ENCODE measurements around the gene STK36.
"Not testable (repeated sequence)": the region's sequence is repeated elsewhere in the genome, so short reads cannot be mapped to it uniquely, and the experiment has no call there.

STK36 gene

GRCh38 chr2:218662827-218663226 lies 9.1 kb upstream of the STK36 start:
- no peak for DNase-seq (ENCODE audit: low read depth in 2 of 2)

DNA sequence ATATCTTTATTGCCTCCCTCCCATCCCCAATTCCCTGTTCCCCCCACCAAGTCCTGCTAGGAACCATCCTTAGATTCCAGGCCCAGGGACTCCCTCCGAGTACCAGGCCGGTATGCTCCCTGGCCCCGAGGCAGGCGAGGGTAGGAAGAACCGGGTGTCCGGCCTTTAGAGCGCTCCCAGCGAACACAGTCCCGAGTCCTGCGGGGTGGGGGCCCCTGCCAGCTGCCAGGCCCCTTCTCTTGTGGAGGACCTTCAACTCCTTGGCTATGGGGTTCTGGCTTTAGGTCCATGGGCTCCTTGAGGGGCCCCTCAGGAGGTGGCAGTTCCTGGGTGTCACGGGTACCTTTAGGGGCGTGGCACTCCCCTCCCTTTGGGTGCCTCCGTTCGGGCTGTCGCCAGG lies 8.0 kb upstream of the STK36 start:
- no peak for DNase-seq (ENCODE audit: low read depth in 2 of 2)

DNA sequence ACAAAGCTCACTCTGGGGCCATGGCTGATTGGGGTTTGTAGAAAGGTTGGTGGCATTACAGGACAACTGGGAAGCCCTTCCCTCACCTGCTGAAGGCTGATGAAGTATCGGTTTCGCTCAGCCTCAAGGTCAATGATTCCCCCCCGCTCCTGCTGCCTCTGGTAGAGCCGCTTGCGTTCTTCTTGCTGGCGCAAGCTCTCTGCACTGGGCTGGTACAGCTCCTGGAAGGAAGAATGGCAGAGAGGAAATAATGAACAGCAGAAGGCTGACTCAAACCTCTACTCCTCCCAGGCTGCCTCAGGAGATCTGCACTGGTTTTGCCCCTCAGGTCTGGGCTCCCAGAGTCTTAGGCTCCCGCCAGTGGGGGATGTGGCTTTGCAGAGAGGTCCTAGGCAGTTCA lies 7.2 kb upstream of the STK36 start:
- DNase-seq (ENCODE audit: low read depth in 2 of 2), result no peak

- no peak for DNase-seq (ENCODE audit: low read depth in 2 of 2)
These were observed 711 bp upstream of the STK36 start for GRCh38 chr2:218671097-218671653.

GRCh38 chr2:218679119-218679518 lies 7.2 kb downstream of the STK36 start:
- DNase-seq (ENCODE audit: low read depth in 2 of 2), result no peak

DNA sequence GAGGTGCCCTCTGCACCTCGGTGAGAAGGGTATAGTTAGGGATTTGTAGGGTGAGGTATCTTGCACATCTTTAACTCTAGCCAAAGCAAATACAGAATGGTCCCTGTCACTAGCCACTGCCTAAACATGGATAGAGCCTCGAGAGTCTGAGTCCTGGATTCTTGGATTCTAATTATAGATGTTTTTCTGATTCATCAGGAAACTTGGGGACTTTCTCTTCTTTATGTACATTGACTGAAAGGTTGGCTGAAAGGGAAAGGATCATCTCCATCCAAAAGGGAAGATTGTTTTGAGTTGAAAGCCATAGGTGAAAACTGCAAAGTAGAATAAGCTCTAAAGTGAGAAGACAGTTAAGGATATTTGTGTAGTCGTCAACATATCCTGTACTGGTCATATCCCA lies 8.2 kb downstream of the STK36 start:
- DNase-seq (ENCODE audit: low read depth in 2 of 2), result no peak

DNA sequence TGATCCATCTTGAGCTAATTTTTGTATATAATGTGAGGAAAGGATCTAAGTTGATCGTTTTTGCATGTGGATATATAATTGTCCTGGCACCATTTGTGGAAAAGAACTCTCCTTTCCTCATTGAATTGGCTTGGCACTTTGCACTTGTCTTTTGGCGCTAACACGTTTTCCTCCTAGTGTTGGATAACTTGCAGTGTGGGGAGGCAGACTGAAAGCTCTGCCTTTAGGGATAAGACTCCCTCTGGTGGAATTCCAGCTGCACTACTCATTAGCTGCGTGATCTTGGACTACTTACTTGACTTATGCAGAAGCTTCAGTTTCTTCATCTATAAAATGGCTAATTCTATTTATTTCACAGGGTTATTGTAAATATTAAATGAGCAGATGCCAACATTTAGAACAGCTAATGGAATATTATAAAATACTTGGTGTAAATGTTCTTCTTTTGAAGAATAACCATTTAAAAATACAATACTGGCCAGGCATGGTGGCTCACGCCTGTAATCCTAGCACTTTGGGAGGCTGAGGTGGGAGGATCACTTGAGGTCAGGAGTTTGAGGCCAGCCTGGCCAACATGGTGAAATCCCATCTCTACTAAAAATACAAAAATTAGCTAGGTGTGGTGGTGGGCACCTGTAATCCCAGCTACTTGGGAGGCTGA lies 15.6 kb downstream of the STK36 start:
- not testable (repeated sequence) for DNase-seq (ENCODE audit: low read depth in 2 of 2)

DNA sequence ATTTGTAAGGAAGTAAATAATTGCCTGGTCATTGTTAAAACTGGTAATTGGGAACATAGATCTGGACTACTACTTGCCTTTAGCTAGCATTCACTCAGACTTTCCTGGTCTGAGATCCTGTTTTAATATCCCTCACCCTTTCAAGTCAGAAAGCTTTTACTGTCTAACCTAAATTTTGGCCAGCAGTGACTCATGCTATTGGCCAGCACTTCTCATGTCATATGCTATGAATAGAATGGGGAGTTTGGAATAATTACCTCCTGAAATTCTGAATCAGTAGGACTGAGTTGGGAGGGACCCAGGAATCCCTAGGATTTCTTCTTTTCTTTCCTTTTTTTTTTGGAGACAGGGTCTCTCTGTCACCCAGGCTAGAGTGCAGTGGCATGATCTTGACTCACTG lies 19.3 kb downstream of the STK36 start:
- no peak for DNase-seq (ENCODE audit: low read depth in 2 of 2)

- no peak for DNase-seq (ENCODE audit: low read depth in 2 of 2)
These were observed 22.7 kb downstream of the STK36 start for GRCh38 chr2:218694405-218695145.

- DNase-seq (ENCODE audit: low read depth in 2 of 2), result no peak
These were observed 27.0 kb downstream of the STK36 start for GRCh38 chr2:218698885-218699284.

GRCh38 chr2:218701806-218702205 lies 29.9 kb downstream of the STK36 start:
- no peak for DNase-seq (ENCODE audit: low read depth in 2 of 2)

DNA sequence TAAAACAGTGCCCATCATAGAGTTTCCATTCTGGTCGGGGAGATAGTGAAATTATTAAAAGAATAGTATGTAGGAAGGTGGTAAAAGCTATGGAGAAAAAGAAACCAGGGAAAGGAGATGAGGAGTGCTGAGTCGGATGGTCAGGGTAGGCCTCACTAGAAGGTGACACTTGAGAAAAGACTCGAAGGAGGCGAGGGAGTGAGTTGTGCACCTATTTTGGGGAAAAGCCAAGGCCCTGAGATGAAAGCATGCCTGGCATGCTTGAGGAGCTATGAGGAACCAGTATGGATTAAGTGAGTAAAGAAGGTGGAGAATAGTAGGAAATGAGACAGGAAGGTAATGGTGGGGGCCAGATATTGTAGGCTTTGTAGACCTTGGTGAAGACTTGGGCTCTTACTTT lies 31.5 kb downstream of the STK36 start:
- no peak for DNase-seq (ENCODE audit: low read depth in 2 of 2)

DNA sequence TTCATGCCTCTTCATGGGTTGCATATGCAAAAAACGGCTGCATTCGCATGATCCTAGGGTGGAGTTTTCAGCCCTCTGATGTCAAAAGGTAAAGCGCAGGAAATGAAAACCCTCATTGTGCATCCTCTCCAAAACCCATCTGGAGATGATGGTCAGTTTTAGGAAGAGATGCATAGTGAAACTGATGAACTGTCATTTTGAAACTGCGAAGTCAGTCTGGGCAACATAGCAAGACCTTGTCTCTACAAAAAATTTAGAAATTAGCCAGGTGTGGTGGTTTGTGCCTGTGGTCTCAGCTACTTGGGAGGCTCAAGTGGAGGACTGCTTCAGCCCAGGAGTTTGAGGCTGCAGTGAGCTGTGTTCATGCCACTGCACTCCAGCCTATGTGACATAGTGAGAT lies 36.2 kb downstream of the STK36 start:
- no peak for DNase-seq (ENCODE audit: low read depth in 2 of 2)

GRCh38 chr2:218709908-218710307 lies 38.0 kb downstream of the STK36 start:
- no peak for DNase-seq (ENCODE audit: low read depth in 2 of 2)

DNA sequence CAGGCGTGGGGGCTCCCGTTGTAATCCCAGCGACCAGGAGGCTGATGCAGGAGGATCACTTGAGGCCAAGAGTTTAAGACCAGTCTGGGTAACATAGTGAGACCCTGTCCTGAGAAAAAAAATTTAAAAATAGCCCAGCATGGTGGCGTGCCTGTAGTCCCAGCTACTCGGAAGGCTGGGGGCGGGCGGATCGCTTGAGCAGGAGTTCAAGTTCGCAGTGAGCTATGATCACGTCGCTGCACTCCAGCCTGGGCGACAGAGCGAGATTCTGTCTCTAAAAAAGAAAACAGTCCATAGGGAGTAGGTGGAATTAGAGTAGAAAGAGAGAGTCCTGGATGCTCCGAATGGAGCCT lies 38.4 kb downstream of the STK36 start:
- no peak for DNase-seq (ENCODE audit: low read depth in 2 of 2)

DNA sequence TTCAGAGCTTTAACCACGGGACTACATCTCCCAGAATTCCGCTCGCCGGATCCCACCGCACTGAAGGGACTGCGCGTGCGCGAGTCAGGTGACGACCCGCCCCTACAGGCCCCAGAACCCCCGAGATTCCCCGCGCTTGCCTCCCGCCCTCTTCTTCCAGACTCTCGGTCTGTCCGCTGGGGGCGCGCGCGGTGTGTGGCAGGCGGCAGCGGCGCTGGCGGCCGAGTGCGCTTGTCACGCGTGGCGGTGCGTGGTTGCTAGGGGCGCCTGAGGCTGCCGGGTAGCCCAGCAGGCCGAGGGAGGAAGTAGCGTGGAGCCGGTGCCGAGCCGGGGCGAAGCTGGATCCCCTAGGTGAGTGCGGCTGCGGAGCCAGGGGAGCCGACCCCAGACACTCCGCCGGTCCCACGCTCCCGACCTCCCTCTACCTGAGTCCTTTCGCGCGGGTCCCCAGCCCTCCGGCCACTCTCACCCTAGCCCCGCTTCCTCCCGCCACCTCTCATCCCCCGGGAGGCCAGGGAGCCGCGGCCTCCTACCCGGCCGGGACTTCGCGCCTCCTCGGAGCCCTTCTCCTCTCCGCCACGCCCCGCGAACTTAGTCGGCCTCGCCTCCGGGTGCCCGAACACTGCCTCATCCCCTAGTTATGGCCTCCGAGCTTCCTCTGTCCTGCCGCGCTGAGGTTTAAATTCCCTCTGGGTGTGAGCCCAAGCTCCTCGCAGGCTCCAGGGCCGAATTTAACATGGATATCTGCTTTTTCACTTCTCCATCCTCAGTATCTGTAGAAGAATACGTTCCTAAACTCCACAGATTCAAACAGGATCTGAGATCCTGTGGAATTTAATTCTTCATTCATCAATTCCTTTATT lies 39.0 kb downstream of the STK36 start, which contains the start of gene TTLL4:
Gene TTLL4, plus strand, starts transcription at position 149 of the 863 bp plus-strand sequence. CDS start 26,842 bp downstream, outside the sequence.
- DNase-seq (ENCODE audit: low read depth in 2 of 2), result peak; percentile 97 to 98

DNA sequence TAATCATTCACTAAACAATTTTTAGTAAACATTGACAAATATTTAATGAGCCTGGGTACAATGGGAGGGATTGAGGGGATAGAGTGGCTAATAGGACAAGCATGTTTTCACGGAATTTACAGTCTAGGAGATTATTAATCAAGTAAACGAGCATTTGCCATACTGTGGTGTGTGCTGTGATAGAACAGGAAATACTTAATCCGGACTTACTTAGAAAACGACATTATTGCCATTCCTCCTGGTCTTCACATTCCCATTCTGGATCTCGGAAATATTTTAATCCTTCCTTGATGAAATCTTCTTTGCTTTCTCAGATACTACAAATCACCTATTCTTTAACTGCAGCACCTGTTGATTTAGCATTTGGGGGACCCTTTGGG lies 39.7 kb downstream of the STK36 start:
- DNase-seq (ENCODE audit: low read depth in 2 of 2), result no peak

DNA sequence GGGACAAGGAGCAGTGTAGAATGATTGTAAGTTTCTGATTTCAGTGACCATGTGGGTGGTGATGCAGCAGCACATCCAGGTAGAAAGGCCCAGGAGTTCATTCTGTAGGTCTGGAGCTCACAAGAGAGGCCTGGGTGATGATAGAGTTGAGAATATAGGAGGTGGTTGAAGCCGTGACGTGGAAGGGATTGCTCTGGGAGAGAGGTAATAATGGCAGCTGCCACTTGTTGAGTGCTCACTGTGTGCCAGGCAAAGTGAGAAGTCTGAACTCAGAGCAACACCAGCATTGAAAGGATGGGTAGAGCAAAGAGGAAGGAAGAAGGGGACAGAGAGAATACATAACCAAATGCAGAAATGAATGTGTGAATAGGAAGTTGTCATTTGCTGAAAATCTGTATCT lies 42.0 kb downstream of the STK36 start:
- no peak for DNase-seq (ENCODE audit: low read depth in 2 of 2)

GRCh38 chr2:218716070-218716469 lies 44.2 kb downstream of the STK36 start:
- DNase-seq (ENCODE audit: low read depth in 2 of 2), result no peak

DNA sequence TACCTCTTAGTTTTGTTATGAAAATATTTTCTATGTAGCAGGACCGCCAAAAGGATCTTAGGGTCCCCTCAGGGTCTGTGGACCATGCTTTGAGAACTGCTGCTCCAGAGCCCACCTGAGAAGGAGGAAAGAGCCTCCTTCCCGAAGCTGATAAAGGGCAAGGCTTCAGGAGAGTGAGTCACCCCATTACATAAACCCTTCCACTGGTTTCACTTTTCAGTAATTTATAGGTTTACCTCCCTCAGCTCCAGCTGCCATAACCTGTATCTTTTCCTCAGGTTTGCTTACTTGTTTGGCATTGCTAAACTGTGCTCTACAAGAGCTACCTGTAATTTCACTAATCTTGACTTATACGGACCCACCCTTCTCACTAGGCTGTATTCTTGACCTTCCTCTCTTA lies 45.4 kb downstream of the STK36 start:
- DNase-seq (ENCODE audit: low read depth in 2 of 2), result no peak

DNA sequence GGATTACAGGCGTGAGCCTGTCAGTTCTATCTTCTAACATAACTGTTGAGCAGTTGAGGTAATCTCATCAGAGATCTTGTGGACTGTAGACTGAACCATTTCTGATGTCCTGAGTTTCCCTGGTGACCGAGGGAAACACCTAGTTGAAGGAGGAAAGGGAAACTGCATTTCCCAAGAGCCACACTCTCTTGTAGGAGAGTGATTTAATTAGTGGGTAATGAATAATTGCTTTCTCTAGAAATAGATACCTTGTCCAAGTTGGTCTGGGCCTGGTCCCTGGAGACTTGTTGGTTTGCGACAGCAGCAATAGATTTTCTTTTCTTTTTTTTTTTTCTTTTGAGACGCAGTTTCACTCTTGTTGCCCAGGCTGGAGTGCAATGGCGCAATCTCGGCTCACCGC lies 46.2 kb downstream of the STK36 start:
- DNase-seq (ENCODE audit: low read depth in 2 of 2), result no peak

- no peak for DNase-seq (ENCODE audit: low read depth in 2 of 2)
These were observed 47.6 kb downstream of the STK36 start for GRCh38 chr2:218719457-218719856.

Measured in activated CD4-positive, alpha-beta T cell treated with anti-CD3 and anti-CD28 coated beads for 24 hours (primary cell).